Transverse colon (tissue), 4 donors: ENCODE data around the gene SUFU. TPM values are rescaled to one million over a fixed set of nuclear protein-coding genes. Genes with fewer than 3 reads are reported as not detected.

Experiments
- DNase-seq: peaks from one replicate; pipeline ENCODE4 v3.0.0-alpha.2; 2019
- H3K27ac ChIP-seq, 4 donors: fragments of 200-600 bp; sonication (generic); 2 replicates each; pipeline ENCODE4 v1.5.1; 2016 to 2018; ENCODE audit warnings: inconsistent platforms in 4 of 4
- H3K27me3 ChIP-seq: fragments of 200-600 bp; sonication (generic); 2 replicates; pipeline ENCODE4 v1.5.1; 2017; ENCODE audit warnings: inconsistent platforms
- H3K36me3 ChIP-seq, 4 donors: fragments of 200-600 bp; sonication (generic); 2 replicates each; pipeline ENCODE4 v1.5.1; 2017 to 2019; ENCODE audit warnings: inconsistent platforms in 4 of 4
- H3K4me1 ChIP-seq, 4 donors: fragments of 200-600 bp; sonication (generic); 2 replicates each; pipeline ENCODE4 v1.5.1; 2017 to 2020; ENCODE audit warnings: inconsistent platforms in 4 of 4
- H3K4me3 ChIP-seq, 4 donors: fragments of 200-600 bp; sonication (generic); 1 replicate in 1 of 4; 2 replicates in 3 of 4; pipeline versions ENCODE4 v1.5.1 to v1.6.1; 2017 to 2019; ENCODE audit warnings: inconsistent platforms in 4 of 4
- H3K9me3 ChIP-seq, 2 donors: fragments of 200-600 bp; sonication (generic); 2 replicates each; pipeline ENCODE4 v1.5.1; 2017 to 2019; ENCODE audit warnings: inconsistent platforms in 2 of 2
- EP300 ChIP-seq: sonication (generic); formaldehyde crosslinking; IDR thresholded peaks from one replicate; pipeline ENCODE4 v1.6.1; 2017; ENCODE audit warnings: antibody characterized with exemption, low read depth
- POLR2A ChIP-seq: fragments of 450-650 bp; IDR thresholded peaks from one replicate; pipeline ENCODE4 v1.6.1; 2016; ENCODE audit warnings: antibody characterized with exemption, mild to moderate bottlenecking, moderate library complexity
- POLR2AphosphoS5 ChIP-seq, 3 donors: sonication (generic); formaldehyde crosslinking; IDR thresholded peaks; one replicate each; pipeline ENCODE4 v1.6.1; 2016; ENCODE audit warnings: antibody characterized with exemption in 3 of 3
- WGBS, 2 donors: methylation state at CpG; one replicate each; pipeline ENCODE4 v1.1.5; 2018; ENCODE audit warnings: low coverage in 1 of 2; 5-methylcytosine and 5-hydroxymethylcytosine counted together
- in situ Hi-C, 4 donors: fragments of 200-750 bp; cut with MboI; loops; one replicate each; pipeline versions ENCODE4 v1.15.0 to v1.15.1; 2017; ENCODE audit warnings: low sequenced_read_pairs in 3 of 4, low pct_ligation_motif_present in 1 of 4, low pct_unique_long_range_greater_than_20kb in 1 of 4
- intact Hi-C: fragments of 100-400 bp; cut with DNase I; formaldehyde crosslinking; loops from one replicate; pipeline ENCODE4 v1.15.1; 2023; ENCODE audit warnings: low total_unique reads
- total RNA-seq, 4 donors: library from RNA; depleted of rRNA; stranded (reverse); fragments of >200 nt; gene quantifications; one replicate each; pipeline ENCODE4 v1.1.0, GENCODE V29; 2016
- TF ChIP-seq, protein P1 (sequence below), 5 experiments: fragments of 200-600 bp in 3 of 5; fragments of 450-650 bp in 2 of 5; sonication (generic) in 3 of 5; IDR thresholded peaks; 1 replicate in 2 of 5; 2 replicates in 3 of 5; pipeline ENCODE4 v1.5.1; 2016 to 2017; ENCODE audit warnings: antibody characterized with exemption in 5 of 5, inconsistent platforms in 3 of 5, mild to moderate bottlenecking in 2 of 5, moderate library complexity in 1 of 5

SUFU gene
- total RNA-seq, 4 donors from 2014 or later: 5.4 to 13.8 (median 6.6) TPM

DNA sequence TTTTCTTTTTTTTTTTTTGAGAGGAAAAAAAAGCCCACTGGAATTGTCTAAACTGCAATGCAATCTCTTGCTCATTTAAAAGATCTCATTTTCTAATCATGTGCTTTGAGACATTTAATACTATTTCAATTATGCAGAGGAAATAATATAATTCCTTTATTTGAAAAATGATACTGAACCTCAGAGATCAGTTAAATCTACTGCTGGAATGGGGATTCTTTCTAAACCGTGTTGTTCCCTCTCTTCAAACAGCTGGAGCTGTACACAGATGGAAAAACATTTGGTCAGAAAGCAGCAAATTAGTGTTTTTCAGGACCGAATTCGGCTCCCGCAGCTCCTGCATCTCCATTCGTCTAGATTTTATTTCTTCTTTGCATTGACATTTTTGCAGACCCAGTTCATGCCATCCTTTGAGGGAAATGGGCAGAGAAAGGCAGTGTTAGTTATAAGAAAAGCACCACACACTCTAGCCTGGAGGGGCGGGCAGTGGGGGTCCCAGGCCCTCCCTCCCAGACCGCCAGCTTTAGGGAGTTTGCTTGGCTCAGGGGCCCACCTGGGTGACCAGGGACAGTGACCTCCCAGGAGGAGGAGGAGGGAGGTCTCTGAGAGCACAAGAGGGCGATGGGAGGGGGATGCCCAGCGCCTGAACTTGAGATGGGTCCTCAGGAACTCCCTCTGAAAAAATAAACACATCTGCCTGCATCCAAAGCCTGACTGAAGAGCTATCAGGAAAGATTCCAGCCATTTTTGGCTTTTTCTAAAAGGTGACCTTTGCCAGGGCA, 173.0 kb downstream of the SUFU start:
- intact Hi-C loops (no loop called here), in situ Hi-C loops (no loop called here)
- no peaks in the 10 kb centered on the region for H3K27me3 ChIP-seq
- peak overlapping the region; percentile 63 to 75 (median 72) for H3K27ac ChIP-seq
- no peak overlapping the region for H3K4me3 ChIP-seq
- TF ChIP-seq, protein P1, sequence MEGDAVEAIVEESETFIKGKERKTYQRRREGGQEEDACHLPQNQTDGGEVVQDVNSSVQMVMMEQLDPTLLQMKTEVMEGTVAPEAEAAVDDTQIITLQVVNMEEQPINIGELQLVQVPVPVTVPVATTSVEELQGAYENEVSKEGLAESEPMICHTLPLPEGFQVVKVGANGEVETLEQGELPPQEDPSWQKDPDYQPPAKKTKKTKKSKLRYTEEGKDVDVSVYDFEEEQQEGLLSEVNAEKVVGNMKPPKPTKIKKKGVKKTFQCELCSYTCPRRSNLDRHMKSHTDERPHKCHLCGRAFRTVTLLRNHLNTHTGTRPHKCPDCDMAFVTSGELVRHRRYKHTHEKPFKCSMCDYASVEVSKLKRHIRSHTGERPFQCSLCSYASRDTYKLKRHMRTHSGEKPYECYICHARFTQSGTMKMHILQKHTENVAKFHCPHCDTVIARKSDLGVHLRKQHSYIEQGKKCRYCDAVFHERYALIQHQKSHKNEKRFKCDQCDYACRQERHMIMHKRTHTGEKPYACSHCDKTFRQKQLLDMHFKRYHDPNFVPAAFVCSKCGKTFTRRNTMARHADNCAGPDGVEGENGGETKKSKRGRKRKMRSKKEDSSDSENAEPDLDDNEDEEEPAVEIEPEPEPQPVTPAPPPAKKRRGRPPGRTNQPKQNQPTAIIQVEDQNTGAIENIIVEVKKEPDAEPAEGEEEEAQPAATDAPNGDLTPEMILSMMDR (IDR thresholded peaks at IDR 0.05): no peak
- no peak for TF ChIP-seq POLR2AphosphoS5 (IDR thresholded peaks at IDR 0.05)
- no peak for TF ChIP-seq EP300
- TF ChIP-seq POLR2A: no peak
- no peak for DNase-seq
- WGBS, 2 donors: 68 to 73% methylated on average over 5 to 9 of the region's 9 CpGs
- H3K36me3 ChIP-seq: no peaks in the 10 kb centered on the region
- peaks cover 21 to 58% (median 30%) of the 10 kb centered on the region in 4 donors for H3K4me1 ChIP-seq
- H3K9me3 ChIP-seq: no peaks in the 10 kb centered on the region

DNA sequence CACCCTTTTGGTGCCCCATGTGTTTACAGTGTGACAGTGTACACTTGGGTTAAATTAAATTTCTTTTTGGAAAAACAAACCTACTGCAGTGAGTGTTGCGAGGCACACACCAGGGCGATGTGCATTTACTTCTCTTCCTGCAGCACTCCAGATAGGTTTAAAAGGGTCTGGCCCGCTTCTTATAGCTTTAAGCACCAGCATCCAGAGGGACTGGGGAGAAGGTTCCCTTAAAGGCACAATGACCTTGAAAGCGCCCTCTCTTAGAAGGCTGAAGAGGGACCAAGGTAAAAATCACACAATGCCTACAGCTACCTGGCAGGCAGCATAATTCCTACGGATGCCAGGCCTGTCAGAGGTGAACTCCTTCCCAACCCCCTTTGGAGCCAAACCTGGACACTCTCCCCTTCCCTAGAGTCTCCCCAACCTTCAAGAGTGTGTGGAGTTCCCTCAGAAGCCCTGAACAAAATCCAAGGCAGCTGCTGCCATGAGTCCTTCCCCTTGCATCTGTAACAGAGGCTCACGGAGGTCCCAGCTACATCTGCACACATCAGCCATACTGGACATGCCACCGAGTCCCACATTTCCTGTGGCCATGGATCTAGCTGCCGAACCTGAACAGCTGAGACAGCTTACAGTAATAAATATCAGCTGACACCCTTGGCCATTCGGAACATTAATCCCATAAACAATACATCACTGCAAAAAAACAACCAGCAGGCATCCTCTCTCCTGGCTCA, 173.7 kb downstream of the SUFU start:
- in situ Hi-C loops: no loop called here
- Histone ChIP-seq H3K27me3 (no peaks in the 10 kb centered on the region), H3K9me3 (no peaks in the 10 kb centered on the region), H3K4me1 (peaks cover 21 to 58% (median 30%) of the 10 kb centered on the region in 4 donors), H3K36me3 (no peaks in the 10 kb centered on the region), H3K27ac (peak overlapping the region; percentile 63 to 75 (median 72)), H3K4me3 (no peak overlapping the region)
- intact Hi-C loops: no loop called here
- peak; percentile 5 for DNase-seq
- TF ChIP-seq POLR2AphosphoS5 (IDR thresholded peaks at IDR 0.05) (no peak), POLR2A (no peak), EP300 (no peak)
- TF ChIP-seq, protein P1 (IDR thresholded peaks at IDR 0.05): no peak
- WGBS, 2 donors: 40 to 79% methylated on average over 1 to 9 of the region's 9 CpGs

DNA sequence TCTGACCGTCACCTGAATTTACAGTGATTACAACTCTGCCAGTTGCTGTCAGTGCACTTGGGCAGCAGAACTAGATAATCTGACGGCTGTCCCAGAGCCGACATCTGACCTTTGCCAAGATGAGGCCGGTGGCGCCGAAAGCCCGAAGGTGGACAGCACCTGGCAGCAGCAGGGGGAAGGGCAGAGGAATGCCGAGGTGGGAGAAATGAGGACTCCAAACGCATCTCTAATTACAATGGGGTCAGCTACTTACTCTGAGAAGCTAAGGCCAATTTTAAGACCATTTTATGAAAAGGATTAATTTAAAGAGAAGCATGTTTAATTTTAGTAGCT, 174.3 kb downstream of the SUFU start:
- TF ChIP-seq POLR2A (no peak), EP300 (no peak)
- TF ChIP-seq, protein P1 (IDR thresholded peaks at IDR 0.05): no peak
- Histone ChIP-seq H3K27ac (no peak overlapping the region), H3K4me3 (no peak overlapping the region), H3K4me1 (peaks cover 21 to 58% (median 30%) of the 10 kb centered on the region in 4 donors), H3K27me3 (no peaks in the 10 kb centered on the region), H3K9me3 (no peaks in the 10 kb centered on the region), H3K36me3 (no peaks in the 10 kb centered on the region)
- WGBS, 2 donors: 79 to 80% methylated on average over 6 to 9 of the region's 9 CpGs
- intact Hi-C loops (no loop called here), in situ Hi-C loops (no loop called here)
- no peak for DNase-seq

DNA sequence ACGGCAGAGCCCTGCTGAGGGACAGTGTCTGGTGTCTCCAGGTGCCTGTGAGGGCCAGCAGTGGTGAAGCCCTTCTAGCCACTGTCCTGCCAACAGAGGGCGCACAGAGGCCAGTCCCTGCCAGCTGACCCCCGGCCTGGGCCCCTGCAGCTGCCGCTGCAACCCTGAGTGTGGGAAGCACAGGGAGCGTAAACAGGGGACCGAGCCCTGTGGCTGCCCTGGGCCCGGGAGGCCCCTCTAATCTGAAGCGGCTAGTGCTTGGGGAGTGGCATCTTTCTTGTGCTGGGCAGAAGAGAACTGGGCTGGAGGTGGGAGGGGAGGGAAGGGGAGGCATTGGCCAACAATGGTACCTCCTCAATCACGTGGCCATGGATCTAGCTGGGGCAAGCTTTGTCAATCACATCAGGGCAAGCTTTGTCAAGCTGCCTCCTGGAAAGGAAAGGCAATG, 175.1 kb downstream of the SUFU start:
- Histone ChIP-seq H3K4me1 (peaks cover 15 to 49% (median 28%) of the 10 kb centered on the region in 4 donors), H3K36me3 (no peaks in the 10 kb centered on the region), H3K27ac (no peak overlapping the region), H3K9me3 (no peaks in the 10 kb centered on the region), H3K27me3 (no peaks in the 10 kb centered on the region), H3K4me3 (no peak overlapping the region)
- in situ Hi-C loops: no loop called here
- TF ChIP-seq, protein P1 (IDR thresholded peaks at IDR 0.05): peak; percentile 48 to 59 (median 54)
- no peak for TF ChIP-seq EP300
- TF ChIP-seq POLR2A: no peak
- peak; percentile 71 for DNase-seq
- 18% methylated on average over 5 of the region's 9 CpGs; no CpG with 5 or more reads in 1 of the 2 donors for WGBS, 2 donors
- intact Hi-C loops: no loop called here
